Endodermal cell (in vitro differentiated cells): Measurements from ENCODE around the gene SYNCRIP. TPM values are rescaled to one million over a fixed set of nuclear protein-coding genes. Genes with fewer than 3 reads are reported as not detected.

Experiments used
- DNase-seq: peaks from one replicate; pipeline ENCODE4 v3.0.0-alpha.2; 2017
- H3K27ac ChIP-seq: 2 replicates; pipeline ENCODE4 v1.5.1; 2013; ENCODE audit warnings: mild to moderate bottlenecking, low read depth, low read length, moderate library complexity
- H3K27me3 ChIP-seq: 2 replicates; pipeline ENCODE4 v1.6.1; 2013; ENCODE audit warnings: mild to moderate bottlenecking, low read length, moderate library complexity; ENCODE audit not compliant: insufficient read depth, control insufficient read depth, poor library complexity, severe bottlenecking
- H3K36me3 ChIP-seq: 2 replicates; pipeline ENCODE4 v1.7.0; 2013; ENCODE audit warnings: mild to moderate bottlenecking, low read length, moderate library complexity; ENCODE audit not compliant: control insufficient read depth, insufficient read depth
- H3K4me1 ChIP-seq: one replicate; pipeline ENCODE4 v1.7.0; 2013; ENCODE audit warnings: low read length; ENCODE audit not compliant: control insufficient read depth, insufficient read depth
- H3K4me3 ChIP-seq: 2 replicates; pipeline ENCODE4 v1.5.1; 2013; ENCODE audit warnings: mild to moderate bottlenecking, low read length, moderate library complexity
- H3K9ac ChIP-seq: 2 replicates; pipeline ENCODE4 v1.6.1; 2013; ENCODE audit warnings: mild to moderate bottlenecking, low read length, moderate library complexity; ENCODE audit not compliant: poor library complexity, severe bottlenecking; ENCODE audit errors: extremely low read depth
- H3K9me3 ChIP-seq: 2 replicates; pipeline ENCODE4 v1.6.1; 2013; ENCODE audit warnings: mild to moderate bottlenecking, low read length, moderate library complexity; ENCODE audit not compliant: control insufficient read depth
- H3K27ac Mint-ChIP-seq: 2 replicates; pipeline ENCODE4 v1.8.0; 2020; ENCODE audit warnings: mixed read lengths
- H3K27me3 Mint-ChIP-seq: 2 replicates; pipeline ENCODE4 v1.8.0; 2021; ENCODE audit warnings: mild to moderate bottlenecking, mixed read lengths; ENCODE audit not compliant: insufficient read depth
- H3K36me3 Mint-ChIP-seq: 2 replicates; pipeline ENCODE4 v1.8.0; 2020; ENCODE audit warnings: low read depth, mixed read lengths
- H3K4me1 Mint-ChIP-seq: 2 replicates; pipeline ENCODE4 v1.8.0; 2020; ENCODE audit warnings: mixed read lengths
- H3K4me3 Mint-ChIP-seq: 2 replicates; pipeline ENCODE4 v1.8.0; 2020; ENCODE audit warnings: mild to moderate bottlenecking, moderate library complexity, mixed read lengths
- H3K9me3 Mint-ChIP-seq: 2 replicates; pipeline ENCODE4 v1.8.0; 2020; ENCODE audit warnings: mild to moderate bottlenecking, mixed read lengths
- CTCF ChIP-seq: fragments of 200-600 bp; sonication (generic); conservative IDR thresholded peaks from 2 replicates; pipeline ENCODE4 v1.5.0; 2021; ENCODE audit warnings: antibody characterized with exemption, mild to moderate bottlenecking
- WGBS, 2 experiments: methylation state at CpG; one replicate each; pipeline versions ENCODE4 v1.1.5 to v1.1.7; 2013; ENCODE audit warnings: missing lambda C conversion rate in 2 of 2, mixed read lengths in 1 of 2; ENCODE audit not compliant: insufficient coverage in 1 of 2, insufficient read length in 1 of 2; 5-methylcytosine and 5-hydroxymethylcytosine counted together
- long read RNA-seq, 4 experiments: library from polyadenylated mRNA in 2 of 4; library from RNA in 1 of 4; library from capped mRNA in 1 of 4; stranded (forward) in 3 of 4; unstranded in 1 of 4; transcript quantifications; one replicate each; pipeline ENCODE4 v2.0.0, GENCODE V29; 2020 to 2021; ENCODE audit warnings: inconsistent platforms in 1 of 4
- polyA plus RNA-seq, 2 experiments: library from polyadenylated mRNA; stranded (reverse); fragments of 50-300 nt; gene quantifications; one replicate each; pipeline ENCODE4 v1.2.3, GENCODE V29; 2013
- total RNA-seq, 2 donors: library from RNA; stranded (reverse); fragmentation: NEBNext Ultra II Directional in 1 of 2; extraction: Animal tissue kit (Norgen Biotek cat#: 25700) in 1 of 2; gene quantifications; 2 replicates in 1 of 2; 3 replicates in 1 of 2; pipeline ENCODE4 v1.2.1, GENCODE V29; 2021

Gene SYNCRIP
- total RNA-seq: 100 to 1,000 TPM; 121 to 123 TPM
- polyA plus RNA-seq (2013, experiment 1 of 2): 118 TPM
- polyA plus RNA-seq (2013, experiment 2 of 2): 104 TPM
- long read RNA-seq, experiment 1, full-length matches to known transcripts: 15 of 44 reads
- long read RNA-seq, experiment 1, partial matches to known transcripts: 15 of 44 reads
- long read RNA-seq, experiment 1, other reads (novel, unspliced or antisense): 14 of 44 reads
- long read RNA-seq, experiment 2, full-length matches to known transcripts: 74 of 171 reads
- long read RNA-seq, experiment 2, partial matches to known transcripts: 43 of 171 reads
- long read RNA-seq, experiment 2, other reads (novel, unspliced or antisense): 54 of 171 reads
- long read RNA-seq, experiment 3, full-length matches to known transcripts: 105 of 231 reads
- long read RNA-seq, experiment 3, partial matches to known transcripts: 113 of 231 reads
- long read RNA-seq, experiment 3, other reads (novel, unspliced or antisense): 13 of 231 reads
- long read RNA-seq, experiment 4, full-length matches to known transcripts: 9 of 61 reads
- long read RNA-seq, experiment 4, partial matches to known transcripts: 29 of 61 reads
- long read RNA-seq, experiment 4, other reads (novel, unspliced or antisense): 23 of 61 reads

- Histone ChIP-seq H3K36me3 (peaks cover 33% of the 10 kb centered on the region), H3K27ac (peak within 1 kb of the TSS; percentile 100), H3K4me3 (peak within 1 kb of the TSS; percentile 99), H3K9me3 (peaks cover 15% of the 10 kb centered on the region), H3K27me3 (no peaks in the 10 kb centered on the region), H3K4me1 (no peaks in the 10 kb centered on the region), H3K9ac (peak within 1 kb of the TSS; percentile 99)
- Mint-ChIP-seq H3K36me3 (peaks cover 36% of the 10 kb centered on the region), H3K9me3 (peaks cover 10% of the 10 kb centered on the region), H3K27me3 (no peaks in the 10 kb centered on the region), H3K4me3 (peak within 1 kb of the TSS; percentile 97), H3K27ac (peak within 1 kb of the TSS; percentile 99), H3K4me1 (peaks cover 27% of the 10 kb centered on the region)
- TF ChIP-seq CTCF: no peak
- WGBS, 2 experiments: 0% methylated on average over 21 to 67 of the region's 76 CpGs
- DNase-seq: peak; percentile 99
These were observed at the start of gene SYNCRIP for GRCh38 chr6:85642774-85643536. Gene SYNCRIP, minus strand, starts transcription at chr6:85642886. Its CDS starts 1,447 bp downstream, at chr6:85641439.

DNA sequence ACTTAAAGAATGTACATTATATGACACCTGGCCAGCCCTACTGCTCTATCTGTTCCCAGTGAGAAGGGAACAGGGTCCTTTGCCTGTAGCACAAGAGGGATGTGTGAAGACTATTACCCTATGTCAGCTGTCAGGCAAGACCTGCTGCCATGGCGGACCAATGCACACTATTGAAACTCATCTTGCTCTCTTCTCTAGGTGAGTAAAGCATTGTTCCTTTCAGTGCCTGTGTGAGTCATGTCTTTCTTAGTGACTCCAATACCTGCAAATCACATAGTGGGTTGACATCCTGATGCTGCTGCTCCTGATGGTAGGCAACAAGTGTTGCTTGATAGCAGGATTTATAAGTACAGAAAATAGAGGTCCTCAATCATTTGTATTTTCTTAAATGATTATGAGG lies 48.8 kb upstream of the SYNCRIP start:
- no peak overlapping the region for H3K4me3 ChIP-seq
- Mint-ChIP-seq H3K4me3 (no peak overlapping the region), H3K27ac (no peak overlapping the region), H3K9me3 (peaks cover 11% of the 10 kb centered on the region), H3K36me3 (no peaks in the 10 kb centered on the region), H3K27me3 (peaks cover under 1% of the 10 kb centered on the region), H3K4me1 (peaks cover 2% of the 10 kb centered on the region)
- no peaks in the 10 kb centered on the region for H3K27me3 ChIP-seq
- no peak for DNase-seq
- no peak overlapping the region for H3K27ac ChIP-seq
- TF ChIP-seq CTCF: no peak
- 88% methylated on average over 1 of the region's 1 CpG; no CpG with 5 or more reads in 1 of the 2 experiments for WGBS, 2 experiments
- H3K36me3 ChIP-seq: no peaks in the 10 kb centered on the region
- no peak overlapping the region for H3K9ac ChIP-seq
- H3K9me3 ChIP-seq: no peaks in the 10 kb centered on the region
- H3K4me1 ChIP-seq: no peaks in the 10 kb centered on the region

GRCh38 chr6:85690071-85690470 lies 47.4 kb upstream of the SYNCRIP start:
- H3K36me3 Mint-ChIP-seq: no peaks in the 10 kb centered on the region

More at GRCh38 chr6:85690071-85690470, 47.4 kb upstream of the SYNCRIP start:
- DNase-seq: no peak
- Histone ChIP-seq H3K9ac (no peak overlapping the region), H3K27me3 (no peaks in the 10 kb centered on the region), H3K27ac (no peak overlapping the region), H3K4me3 (no peak overlapping the region), H3K9me3 (no peaks in the 10 kb centered on the region), H3K4me1 (no peaks in the 10 kb centered on the region), H3K36me3 (no peaks in the 10 kb centered on the region)
- peaks cover 2% of the 10 kb centered on the region for H3K4me1 Mint-ChIP-seq
- TF ChIP-seq CTCF: peak; percentile 33
- no peaks in the 10 kb centered on the region for H3K27me3 Mint-ChIP-seq
- no peak overlapping the region for H3K4me3 Mint-ChIP-seq
- no peak overlapping the region for H3K27ac Mint-ChIP-seq
- peaks cover 2% of the 10 kb centered on the region for H3K9me3 Mint-ChIP-seq
